Neural cell (in vitro differentiated cells): ENCODE results near the gene SLC38A1.

Experiments used
- CTCF ChIP-seq: fragments of 450-650 bp; IDR thresholded peaks from 2 replicates; pipeline ENCODE4 v1.5.1; 2014; ENCODE audit warnings: antibody characterized with exemption, mild to moderate bottlenecking, moderate library complexity; ENCODE audit not compliant: poor library complexity, severe bottlenecking
- EP300 ChIP-seq: fragments of 450-650 bp; conservative IDR thresholded peaks from 2 replicates; pipeline ENCODE4 v1.6.1; 2014; ENCODE audit warnings: antibody characterized with exemption, mild to moderate bottlenecking, moderate library complexity; ENCODE audit not compliant: poor library complexity, severe bottlenecking
- EZH2 ChIP-seq: fragments of 200-600, 300-800 bp; shearing (Covaris generic), sonication (generic); IDR thresholded peaks from 2 replicates; pipeline ENCODE4 v1.6.1; 2014; ENCODE audit warnings: antibody characterized with exemption, low read length, borderline replicate concordance, mild to moderate bottlenecking; ENCODE audit not compliant: insufficient read depth, poor library complexity, severe bottlenecking
- MXI1 ChIP-seq: fragments of 450-650 bp; conservative IDR thresholded peaks from 2 replicates; pipeline ENCODE4 v1.6.1; 2014; ENCODE audit warnings: antibody characterized with exemption, mild to moderate bottlenecking; ENCODE audit not compliant: poor library complexity, severe bottlenecking
- POLR2AphosphoS5 ChIP-seq: IDR thresholded peaks from 2 replicates; pipeline ENCODE4 v1.6.1; 2012
- RAD21 ChIP-seq: fragments of 450-650 bp; conservative IDR thresholded peaks from 2 replicates; pipeline ENCODE4 v1.6.1; 2014; ENCODE audit warnings: antibody characterized with exemption, mild to moderate bottlenecking, moderate library complexity
- REST ChIP-seq: IDR thresholded peaks from 2 replicates; pipeline ENCODE4 v1.6.1; 2012; ENCODE audit warnings: borderline replicate concordance
- SMC3 ChIP-seq: fragments of 450-650 bp; conservative IDR thresholded peaks from 2 replicates; pipeline ENCODE4 v1.6.1; 2014; ENCODE audit warnings: antibody characterized with exemption, mild to moderate bottlenecking, moderate library complexity; ENCODE audit not compliant: poor library complexity
- TAF1 ChIP-seq: IDR thresholded peaks from 2 replicates; pipeline ENCODE4 v1.6.1; 2012; ENCODE audit warnings: low read depth

GRCh38 chr12:46187023-46187422, 81.8 kb downstream of the SLC38A1 start:
- TF ChIP-seq REST (no peak), CTCF (no peak), EP300 (no peak), RAD21 (no peak), EZH2 (no peak), POLR2AphosphoS5 (no peak), TAF1 (no peak), SMC3 (no peak), MXI1 (no peak)
